ENCODE results near the gene BCL11A. TPM values are rescaled to one million over a fixed set of nuclear protein-coding genes. Genes with fewer than 3 reads are reported as not detected.

BCL11A gene
- total RNA-seq, 2 experiments from 2014 or later = 0.03 TPM; not detected in 1

- Mint-ChIP-seq H3K9me3 (ENCODE audit: insufficient read depth) (no peaks in the 10 kb centered on the region), H3K27me3 (ENCODE audit: low read depth) (peaks cover 68% of the 10 kb centered on the region), H3K36me3 (ENCODE audit: low read depth) (no peaks in the 10 kb centered on the region), H3K4me1 (ENCODE audit: low read depth) (peaks cover 33% of the 10 kb centered on the region), H3K27ac (no peak overlapping the region), H3K4me3 (peak overlapping the region; percentile 81)
- CTCF ChIA-PET = interaction anchor here (0.7 to 2.9 kb wide), 12 partner anchors 8 to 1526 kb away, joined by 3 to 18 read pairs (median 4); no protein-coding TSS in a partner anchor
- POLR2A ChIA-PET = no interaction called here
- DNase-seq (peak; percentile 62), ATAC-seq (peak; percentile 53)
Observed at GRCh38 chr2:60550178-60550983, 3.1 kb downstream of the BCL11A start.

GRCh38 chr2:60549928-60550177 is 3.6 kb downstream of the BCL11A start:
- no peak for DNase-seq
- H3K36me3 Mint-ChIP-seq (ENCODE audit: low read depth) = no peaks in the 10 kb centered on the region
- peaks cover 68% of the 10 kb centered on the region for H3K27me3 Mint-ChIP-seq (ENCODE audit: low read depth)
- peak overlapping the region; percentile 81 for H3K4me3 Mint-ChIP-seq
- no peak for ATAC-seq
- ChIA-PET CTCF (interaction anchor here (0.7 to 2.9 kb wide), 12 partner anchors 8 to 1526 kb away, joined by 3 to 18 read pairs (median 4); no protein-coding TSS in a partner anchor), POLR2A (no interaction called here)
- H3K27ac Mint-ChIP-seq = no peak overlapping the region
- peaks cover 29% of the 10 kb centered on the region for H3K4me1 Mint-ChIP-seq (ENCODE audit: low read depth)
- H3K9me3 Mint-ChIP-seq (ENCODE audit: insufficient read depth) = no peaks in the 10 kb centered on the region

GRCh38 chr2:60549238-60549927 is 4.1 kb downstream of the BCL11A start:
- Mint-ChIP-seq H3K4me3 (peak overlapping the region; percentile 81), H3K9me3 (ENCODE audit: insufficient read depth) (no peaks in the 10 kb centered on the region), H3K27me3 (ENCODE audit: low read depth) (peaks cover 72% of the 10 kb centered on the region), H3K4me1 (ENCODE audit: low read depth) (peaks cover 29% of the 10 kb centered on the region), H3K27ac (no peak overlapping the region), H3K36me3 (ENCODE audit: low read depth) (no peaks in the 10 kb centered on the region)
- ChIA-PET CTCF (interaction anchor here (0.8 to 2.9 kb wide), 10 partner anchors 9 to 1523 kb away, joined by 3 to 18 read pairs (median 5); no protein-coding TSS in a partner anchor), POLR2A (no interaction called here)
- DNase-seq = no peak
- no peak for ATAC-seq

- peaks cover 29% of the 10 kb centered on the region for H3K4me1 Mint-ChIP-seq (ENCODE audit: low read depth)
- ATAC-seq = no peak
- H3K27ac Mint-ChIP-seq = no peak overlapping the region
- H3K9me3 Mint-ChIP-seq (ENCODE audit: insufficient read depth) = no peaks in the 10 kb centered on the region
- peaks cover 76% of the 10 kb centered on the region for H3K27me3 Mint-ChIP-seq (ENCODE audit: low read depth)
- peak overlapping the region; percentile 46 for H3K4me3 Mint-ChIP-seq
- no peak for DNase-seq
- POLR2A ChIA-PET = no interaction called here
- H3K36me3 Mint-ChIP-seq (ENCODE audit: low read depth) = no peaks in the 10 kb centered on the region
- CTCF ChIA-PET = interaction anchor here (1.3 to 2.9 kb wide), 2 partner anchors 9 to 13 kb away, joined by 4 to 11 read pairs; no protein-coding TSS in a partner anchor
Observed at GRCh38 chr2:60548845-60549237, 4.6 kb downstream of the BCL11A start.

DNA sequence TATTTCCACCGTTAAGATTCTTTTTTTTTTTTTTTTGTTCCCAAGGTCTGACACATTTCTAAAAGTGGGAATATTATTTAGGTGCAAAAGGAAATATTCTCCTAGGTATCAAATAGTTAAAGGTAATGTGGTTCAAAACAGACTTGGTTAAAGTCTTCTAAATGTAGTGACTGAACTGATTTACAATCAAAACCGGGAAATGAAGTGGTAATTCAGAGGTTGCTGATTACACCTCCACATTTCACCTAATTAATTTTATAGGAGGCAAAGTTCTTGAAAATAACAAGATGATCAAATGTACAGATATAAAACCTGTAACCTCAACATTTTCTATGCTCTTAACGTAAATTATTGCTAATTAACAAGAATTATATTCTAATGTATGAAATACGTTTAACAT is 5.1 kb downstream of the BCL11A start:
- no peaks in the 10 kb centered on the region for H3K9me3 Mint-ChIP-seq (ENCODE audit: insufficient read depth)
- H3K36me3 Mint-ChIP-seq (ENCODE audit: low read depth) = no peaks in the 10 kb centered on the region
- H3K4me1 Mint-ChIP-seq (ENCODE audit: low read depth) = peaks cover 27% of the 10 kb centered on the region
- POLR2A ChIA-PET = no interaction called here
- DNase-seq (no peak), ATAC-seq (no peak)
- CTCF ChIA-PET = no interaction called here
- peaks cover 75% of the 10 kb centered on the region for H3K27me3 Mint-ChIP-seq (ENCODE audit: low read depth)
- H3K27ac Mint-ChIP-seq = no peak overlapping the region
- no peak overlapping the region for H3K4me3 Mint-ChIP-seq

DNA sequence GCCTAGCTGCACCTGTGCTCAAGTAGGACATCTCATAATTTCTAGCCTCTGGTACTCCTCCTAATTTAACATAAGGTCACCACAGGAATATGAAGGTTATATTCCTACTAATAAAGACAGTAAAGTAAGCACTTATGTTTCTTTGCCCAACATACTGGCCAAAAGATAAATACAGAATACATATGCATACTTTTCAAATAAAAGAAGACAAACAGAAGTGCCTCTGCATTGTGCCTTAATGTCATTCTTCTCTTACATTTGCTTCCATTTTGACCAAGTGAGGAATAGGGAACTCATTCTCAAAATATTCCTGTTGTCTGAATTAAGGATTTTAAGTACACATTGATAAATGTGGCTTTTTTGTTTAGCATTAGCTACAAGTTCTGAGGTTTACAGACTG is 5.6 kb downstream of the BCL11A start:
- Mint-ChIP-seq H3K4me1 (ENCODE audit: low read depth) (peaks cover 24% of the 10 kb centered on the region), H3K27ac (no peak overlapping the region), H3K9me3 (ENCODE audit: insufficient read depth) (no peaks in the 10 kb centered on the region), H3K36me3 (ENCODE audit: low read depth) (no peaks in the 10 kb centered on the region), H3K4me3 (no peak overlapping the region), H3K27me3 (ENCODE audit: low read depth) (peaks cover 78% of the 10 kb centered on the region)
- DNase-seq (no peak), ATAC-seq (no peak)
- CTCF ChIA-PET = no interaction called here
- POLR2A ChIA-PET = no interaction called here

- peaks cover 73% of the 10 kb centered on the region for H3K27me3 Mint-ChIP-seq (ENCODE audit: low read depth)
- POLR2A ChIA-PET = no interaction called here
- no peaks in the 10 kb centered on the region for H3K9me3 Mint-ChIP-seq (ENCODE audit: insufficient read depth)
- H3K4me3 Mint-ChIP-seq = no peak overlapping the region
- DNase-seq (no peak), ATAC-seq (no peak)
- CTCF ChIA-PET = interaction anchor here (1.0 to 1.6 kb wide), 3 partner anchors 8 to 128 kb away, joined by 3 to 4 read pairs (median 4); no protein-coding TSS in a partner anchor
- no peak overlapping the region for H3K27ac Mint-ChIP-seq
- peaks cover 21% of the 10 kb centered on the region for H3K4me1 Mint-ChIP-seq (ENCODE audit: low read depth)
- no peaks in the 10 kb centered on the region for H3K36me3 Mint-ChIP-seq (ENCODE audit: low read depth)
Observed at GRCh38 chr2:60546756-60547420, 6.6 kb downstream of the BCL11A start.

- H3K4me1 Mint-ChIP-seq (ENCODE audit: low read depth) = peaks cover 11% of the 10 kb centered on the region
Observed at GRCh38 chr2:60544954-60545560, 8.4 kb downstream of the BCL11A start.

GRCh38 chr2:60544062-60544461 is 9.4 kb downstream of the BCL11A start:
- ChIA-PET POLR2A (no interaction called here), CTCF (interaction anchor here (1.6 kb wide), 1 partner anchor 9 kb away, joined by 4 read pairs; no protein-coding TSS in a partner anchor)
- Mint-ChIP-seq H3K4me3 (no peak overlapping the region), H3K36me3 (ENCODE audit: low read depth) (no peaks in the 10 kb centered on the region), H3K4me1 (ENCODE audit: low read depth) (peaks cover 4% of the 10 kb centered on the region), H3K27me3 (ENCODE audit: low read depth) (peaks cover 66% of the 10 kb centered on the region), H3K27ac (no peak overlapping the region), H3K9me3 (ENCODE audit: insufficient read depth) (no peaks in the 10 kb centered on the region)
- no peak for DNase-seq
- no peak for ATAC-seq

More at GRCh38 chr2:60544954-60545560, 8.4 kb downstream of the BCL11A start:
- Mint-ChIP-seq H3K27me3 (ENCODE audit: low read depth) (peaks cover 68% of the 10 kb centered on the region), H3K36me3 (ENCODE audit: low read depth) (no peaks in the 10 kb centered on the region), H3K27ac (no peak overlapping the region), H3K4me3 (no peak overlapping the region), H3K9me3 (ENCODE audit: insufficient read depth) (no peaks in the 10 kb centered on the region)
- DNase-seq (no peak), ATAC-seq (no peak)
- POLR2A ChIA-PET = interaction anchor here (0.6 kb wide), 1 partner anchor 25 kb away, joined by 3 read pairs; no protein-coding TSS in a partner anchor
- CTCF ChIA-PET = interaction anchor here (1.2 to 1.7 kb wide), 3 partner anchors 10 to 37 kb away, joined by 3 to 4 read pairs (median 4); no protein-coding TSS in a partner anchor

GRCh38 chr2:60541056-60541651 is 12.3 kb downstream of the BCL11A start:
- ChIA-PET POLR2A (no interaction called here), CTCF (interaction anchor here (3.9 kb wide), 1 partner anchor 9 kb away, joined by 18 read pairs; no protein-coding TSS in a partner anchor)
- ATAC-seq (no peak), DNase-seq (no peak)
- no peak overlapping the region for H3K4me3 Mint-ChIP-seq
- no peak overlapping the region for H3K27ac Mint-ChIP-seq
- H3K4me1 Mint-ChIP-seq (ENCODE audit: low read depth) = no peaks in the 10 kb centered on the region
- peaks cover 51% of the 10 kb centered on the region for H3K27me3 Mint-ChIP-seq (ENCODE audit: low read depth)
- H3K9me3 Mint-ChIP-seq (ENCODE audit: insufficient read depth) = no peaks in the 10 kb centered on the region
- no peaks in the 10 kb centered on the region for H3K36me3 Mint-ChIP-seq (ENCODE audit: low read depth)

- Mint-ChIP-seq H3K36me3 (ENCODE audit: low read depth) (no peaks in the 10 kb centered on the region), H3K27ac (no peak overlapping the region), H3K4me3 (no peak overlapping the region), H3K9me3 (ENCODE audit: insufficient read depth) (no peaks in the 10 kb centered on the region), H3K27me3 (ENCODE audit: low read depth) (peaks cover 52% of the 10 kb centered on the region), H3K4me1 (ENCODE audit: low read depth) (no peaks in the 10 kb centered on the region)
- ChIA-PET POLR2A (no interaction called here), CTCF (interaction anchor here (1.0 to 3.9 kb wide), 3 partner anchors 10 to 387 kb away, joined by 3 to 18 read pairs (median 3); no protein-coding TSS in a partner anchor)
- ATAC-seq (no peak), DNase-seq (no peak)
Observed at GRCh38 chr2:60540074-60540473, 13.4 kb downstream of the BCL11A start.
